Stomach (tissue), 9 donors: ENCODE data around the gene SLC25A46. TPM values are rescaled to one million over a fixed set of nuclear protein-coding genes. Genes with fewer than 3 reads are reported as not detected.

Experiments
- DNase-seq, 2 donors: peaks; one replicate each; pipeline versions ENCODE4 v3.0.0 to v3.0.0-alpha.2; 2013 to 2019
- H3K27ac ChIP-seq, 5 donors: fragments of 200-600 bp in 4 of 5; sonication (generic) in 4 of 5; one replicate each; pipeline ENCODE4 v1.5.1; 2013 to 2019; ENCODE audit warnings: mild to moderate bottlenecking in 1 of 5, moderate library complexity in 1 of 5
- H3K27me3 ChIP-seq, 3 donors: fragments of 200-600 bp; sonication (generic); one replicate each; pipeline ENCODE4 v1.5.1; 2017 to 2019; ENCODE audit warnings: mixed run types in 1 of 3
- H3K36me3 ChIP-seq, 4 donors: fragments of 200-600 bp; sonication (generic); 1 replicate in 3 of 4; 2 replicates in 1 of 4; pipeline ENCODE4 v1.5.1; 2016 to 2019
- H3K4me1 ChIP-seq, 4 donors: fragments of 200-600 bp; sonication (generic); one replicate each; pipeline ENCODE4 v1.5.1; 2016 to 2019
- H3K4me3 ChIP-seq, 4 donors: fragments of 200-600 bp; sonication (generic) in 3 of 4; one replicate each; pipeline ENCODE4 v1.5.1; 2016 to 2019; ENCODE audit warnings: mild to moderate bottlenecking in 1 of 4
- H3K9me3 ChIP-seq, 4 donors: fragments of 200-600 bp; sonication (generic); one replicate each; pipeline ENCODE4 v1.5.1; 2016 to 2019
- EP300 ChIP-seq: sonication (generic); formaldehyde crosslinking; IDR thresholded peaks from one replicate; pipeline ENCODE4 v1.6.1; 2017; ENCODE audit warnings: antibody characterized with exemption
- POLR2A ChIP-seq, 4 donors: fragments of 450-650 bp; IDR thresholded peaks; one replicate each; pipeline ENCODE4 v1.6.1; 2016; ENCODE audit warnings: antibody characterized with exemption in 4 of 4, control low read depth in 2 of 4, mild to moderate bottlenecking in 1 of 4, moderate library complexity in 1 of 4
- POLR2AphosphoS5 ChIP-seq, 3 donors: sonication (generic); formaldehyde crosslinking; IDR thresholded peaks; one replicate each; pipeline ENCODE4 v1.6.1; 2016; ENCODE audit warnings: antibody characterized with exemption in 3 of 3
- WGBS, 5 donors: extraction: QIAGEN DNeasy Blood & Tissue Kit in 3 of 5; methylation state at CpG; one replicate each; pipeline versions ENCODE4 v1.1.5 to v1.1.7; 2013 to 2018; 5-methylcytosine and 5-hydroxymethylcytosine counted together
- intact Hi-C: fragments of 100-400 bp; cut with DNase I; formaldehyde crosslinking; loops from one replicate; pipeline ENCODE4 v1.15.1; 2023; ENCODE audit warnings: low total_unique reads
- polyA plus RNA-seq, 3 donors: library from polyadenylated mRNA; stranded (reverse); fragments of 200-250 nt; gene quantifications; one replicate each; pipeline ENCODE4 v1.2.3, GENCODE V29; 2013
- total RNA-seq, 5 donors: library from RNA; depleted of rRNA; stranded (reverse); fragments of >200 nt; gene quantifications; one replicate each; pipeline versions ENCODE4 v1.1.0 to v1.2.3, GENCODE V29; 2014 to 2016
- TF ChIP-seq, protein P1 (sequence below), 7 experiments: fragments of 450-650 bp in 4 of 7; fragments of 200-600 bp in 3 of 7; sonication (generic) in 3 of 7; IDR thresholded peaks; one replicate each; pipeline ENCODE4 v1.5.1; 2016 to 2019; ENCODE audit warnings: antibody characterized with exemption in 7 of 7, control low read depth in 2 of 7, mild to moderate bottlenecking in 1 of 7
- donor health status: healthy with polysubstance abuse.
- donor health status: Bipolar disorder and iron deficiency.
- donor health status: healthy.

The SLC25A46 gene
- total and polyA plus RNA-seq, 8 donors: 10.5 to 106 (median 32.4) TPM

DNA sequence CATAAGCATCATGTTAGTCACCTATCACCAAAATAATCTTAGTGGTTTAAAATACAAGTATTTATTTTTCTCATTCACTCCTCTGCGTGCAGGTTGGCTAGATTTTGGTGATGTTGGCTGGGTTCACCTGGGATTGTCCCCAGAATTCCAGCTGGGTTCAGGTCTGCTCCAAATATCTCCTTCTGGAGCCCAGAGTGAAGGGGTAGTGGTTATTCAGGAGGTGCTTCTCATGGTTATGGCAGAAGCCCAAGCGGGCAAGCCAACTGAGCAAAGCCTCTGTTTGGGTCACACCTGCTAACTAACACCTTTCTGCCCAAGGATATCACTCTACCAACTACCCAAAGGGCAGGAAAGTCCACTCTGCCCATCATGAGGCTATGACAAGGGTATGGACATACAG is 4.7 kb upstream of the SLC25A46 start:
- no peak overlapping the region for H3K4me3 ChIP-seq
- whole genome bisulfite sequencing, 5 donors: 85 to 94% (median 88%) methylated on average over 2 of the region's 2 CpGs
- intact Hi-C loops: no loop called here
- H3K9me3 ChIP-seq: no peaks in the 10 kb centered on the region
- no peaks in the 10 kb centered on the region for H3K27me3 ChIP-seq
- H3K4me1 ChIP-seq: peaks cover 0 to 7% (median 2%) of the 10 kb centered on the region in 4 donors
- no peaks in the 10 kb centered on the region for H3K36me3 ChIP-seq
- no peak overlapping the region for H3K27ac ChIP-seq
- TF ChIP-seq, protein P1, sequence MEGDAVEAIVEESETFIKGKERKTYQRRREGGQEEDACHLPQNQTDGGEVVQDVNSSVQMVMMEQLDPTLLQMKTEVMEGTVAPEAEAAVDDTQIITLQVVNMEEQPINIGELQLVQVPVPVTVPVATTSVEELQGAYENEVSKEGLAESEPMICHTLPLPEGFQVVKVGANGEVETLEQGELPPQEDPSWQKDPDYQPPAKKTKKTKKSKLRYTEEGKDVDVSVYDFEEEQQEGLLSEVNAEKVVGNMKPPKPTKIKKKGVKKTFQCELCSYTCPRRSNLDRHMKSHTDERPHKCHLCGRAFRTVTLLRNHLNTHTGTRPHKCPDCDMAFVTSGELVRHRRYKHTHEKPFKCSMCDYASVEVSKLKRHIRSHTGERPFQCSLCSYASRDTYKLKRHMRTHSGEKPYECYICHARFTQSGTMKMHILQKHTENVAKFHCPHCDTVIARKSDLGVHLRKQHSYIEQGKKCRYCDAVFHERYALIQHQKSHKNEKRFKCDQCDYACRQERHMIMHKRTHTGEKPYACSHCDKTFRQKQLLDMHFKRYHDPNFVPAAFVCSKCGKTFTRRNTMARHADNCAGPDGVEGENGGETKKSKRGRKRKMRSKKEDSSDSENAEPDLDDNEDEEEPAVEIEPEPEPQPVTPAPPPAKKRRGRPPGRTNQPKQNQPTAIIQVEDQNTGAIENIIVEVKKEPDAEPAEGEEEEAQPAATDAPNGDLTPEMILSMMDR (IDR thresholded peaks at IDR 0.05): no peak
- TF ChIP-seq POLR2AphosphoS5 (IDR thresholded peaks at IDR 0.05): no peak
- no peak for TF ChIP-seq EP300
- no peak for TF ChIP-seq POLR2A (IDR thresholded peaks at IDR 0.05)
- no peak for DNase-seq

DNA sequence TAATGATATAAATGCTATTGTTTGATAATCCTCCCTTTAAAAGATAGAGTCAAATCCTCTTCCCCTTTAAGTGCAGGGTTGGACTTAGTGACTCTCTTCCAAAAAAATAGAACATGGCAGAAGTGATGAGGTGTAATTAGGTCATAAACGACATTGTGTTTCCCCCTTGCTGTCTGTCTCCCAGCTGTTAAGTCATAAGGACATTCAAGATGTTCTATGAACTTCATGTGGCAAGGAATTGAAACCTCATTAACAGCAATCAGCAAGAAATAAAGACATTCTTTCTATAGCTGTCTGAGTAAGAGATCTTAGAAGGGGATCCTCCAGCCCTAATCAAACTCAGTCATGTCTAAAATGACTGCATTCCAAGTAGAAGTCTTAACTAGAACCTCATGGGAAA is 3.3 kb upstream of the SLC25A46 start:
- H3K36me3 ChIP-seq: no peaks in the 10 kb centered on the region
- intact Hi-C loops: no loop called here
- no peaks in the 10 kb centered on the region for H3K27me3 ChIP-seq
- WGBS, 5 donors: 43 to 79% (median 58%) methylated on average over 1 of the region's 1 CpG
- no peak overlapping the region for H3K4me3 ChIP-seq
- no peak for TF ChIP-seq POLR2AphosphoS5 (IDR thresholded peaks at IDR 0.05)
- no peak for TF ChIP-seq POLR2A (IDR thresholded peaks at IDR 0.05)
- TF ChIP-seq, protein P1 (IDR thresholded peaks at IDR 0.05): no peak
- no peak for TF ChIP-seq EP300
- H3K27ac ChIP-seq: no peak overlapping the region
- H3K4me1 ChIP-seq: peaks cover 6 to 19% (median 13%) of the 10 kb centered on the region in 4 donors
- DNase-seq: no peak
- H3K9me3 ChIP-seq: no peaks in the 10 kb centered on the region

DNA sequence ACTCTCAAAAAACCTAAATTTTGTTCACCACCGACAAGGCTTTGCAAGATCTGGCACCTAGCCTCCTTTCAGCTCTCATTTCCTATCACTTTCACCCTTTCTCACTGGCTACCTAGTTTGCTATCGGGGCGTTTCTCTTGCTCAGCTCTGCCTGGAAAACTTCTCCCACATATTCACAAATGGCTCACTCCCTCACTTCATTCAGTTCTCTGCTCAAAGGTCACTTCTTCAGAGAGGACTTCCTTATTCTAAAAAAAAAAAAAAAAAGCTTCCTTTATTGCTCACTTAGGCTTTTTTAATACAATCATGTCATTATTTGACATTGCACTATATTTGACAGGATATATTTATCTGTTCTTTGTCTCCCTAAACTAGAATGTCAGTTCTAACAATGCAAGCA is 2.1 kb upstream of the SLC25A46 start:
- Histone ChIP-seq H3K27me3 (no peaks in the 10 kb centered on the region), H3K27ac (peak overlapping the region in 2 of 5 donors; percentile 39 to 56), H3K4me3 (no peak overlapping the region), H3K4me1 (peaks cover 6 to 30% (median 20%) of the 10 kb centered on the region in 4 donors), H3K36me3 (no peaks in the 10 kb centered on the region), H3K9me3 (no peaks in the 10 kb centered on the region)
- WGBS, 5 donors: 37 to 54% (median 45%) methylated on average over 3 of the region's 3 CpGs
- no peak for TF ChIP-seq EP300
- TF ChIP-seq, protein P1 (IDR thresholded peaks at IDR 0.05): no peak
- no peak for TF ChIP-seq POLR2A (IDR thresholded peaks at IDR 0.05)
- TF ChIP-seq POLR2AphosphoS5 (IDR thresholded peaks at IDR 0.05): no peak
- intact Hi-C loops: no loop called here
- DNase-seq: peak in 1 of 2 donors; percentile 71

DNA sequence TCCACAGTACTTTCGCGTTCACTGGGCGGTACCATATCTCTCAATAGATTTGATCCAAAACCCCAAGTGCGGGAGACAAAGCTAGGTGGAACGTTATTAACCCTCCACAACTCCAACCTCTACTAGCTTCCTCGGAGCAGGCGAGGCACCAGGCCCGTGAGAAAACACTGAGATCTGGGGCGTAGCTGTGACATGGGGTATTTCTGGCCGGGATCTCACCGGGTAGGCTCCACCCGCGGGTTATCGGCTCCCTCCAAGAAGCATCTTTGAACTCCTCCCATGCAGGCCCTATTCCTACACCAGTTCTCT is 350 bp upstream of the SLC25A46 start:
- Histone ChIP-seq H3K4me3 (peak overlapping the region; percentile 74 to 99 (median 94)), H3K4me1 (peaks cover 6 to 38% (median 21%) of the 10 kb centered on the region in 4 donors), H3K27me3 (no peaks in the 10 kb centered on the region), H3K36me3 (peaks cover 0 to 2% (median 0%) of the 10 kb centered on the region in 4 donors), H3K27ac (peak overlapping the region; percentile 77 to 97 (median 89)), H3K9me3 (no peaks in the 10 kb centered on the region)
- no peak for TF ChIP-seq POLR2AphosphoS5 (IDR thresholded peaks at IDR 0.05)
- TF ChIP-seq, protein P1 (IDR thresholded peaks at IDR 0.05): no peak
- no peak for TF ChIP-seq POLR2A (IDR thresholded peaks at IDR 0.05)
- no peak for TF ChIP-seq EP300
- intact Hi-C loops: no loop called here
- WGBS, 5 donors: 0 to 1% (median 0%) methylated on average over 12 to 14 of the region's 14 CpGs
- no peak for DNase-seq
